T-helper 9 cell (primary cell): ENCODE data around the gene CENPE.
"Not testable (repeated sequence)": the region's sequence is repeated elsewhere in the genome, so short reads cannot be mapped to it uniquely, and the experiment has no call there.

Experiments
- DNase-seq: peaks from one replicate; pipeline ENCODE4 v3.0.0-alpha.2; 2020
- total RNA-seq, 2 donors: gene quantifications; one replicate each; lab custom pipeline; 2026; lab: John Stamatoyannopoulos, UW

The CENPE gene
- total RNA-seq = 3.4 to 4.0 reads per million in 2 donors

- peak; percentile 81 for DNase-seq
Observed at GRCh38 chr4:103198111-103198765, at the start of gene CENPE. Gene CENPE, minus strand, starts transcription at chr4:103198343. Its CDS starts 24 bp downstream, at chr4:103198319.

- DNase-seq = no peak
Observed at GRCh38 chr4:103244251-103244650, 46.1 kb upstream of the CENPE start.

- not testable (repeated sequence) for DNase-seq
Observed at GRCh38 chr4:103230938-103231337, 32.8 kb upstream of the CENPE start.

- not testable (repeated sequence) for DNase-seq
Observed at GRCh38 chr4:103223556-103223955, 25.4 kb upstream of the CENPE start.

GRCh38 chr4:103207673-103208072 is 9.5 kb upstream of the CENPE start:
- no peak for DNase-seq

GRCh38 chr4:103204111-103204510 is 6.0 kb upstream of the CENPE start:
- DNase-seq = no peak

GRCh38 chr4:103201724-103202123 is 3.6 kb upstream of the CENPE start:
- DNase-seq = no peak

- no peak for DNase-seq
Observed at GRCh38 chr4:103201253-103201652, 3.1 kb upstream of the CENPE start.

- DNase-seq = no peak
Observed at GRCh38 chr4:103199009-103199408, 866 bp upstream of the CENPE start.

- no peak for DNase-seq
Observed at GRCh38 chr4:103197765-103198110, 405 bp downstream of the CENPE start.

GRCh38 chr4:103193457-103193856 is 4.7 kb downstream of the CENPE start:
- no peak for DNase-seq

GRCh38 chr4:103171006-103171405 is 27.1 kb downstream of the CENPE start:
- DNase-seq = no peak

GRCh38 chr4:103169750-103170149 is 28.4 kb downstream of the CENPE start:
- DNase-seq = not testable (repeated sequence)

GRCh38 chr4:103168993-103169392 is 29.1 kb downstream of the CENPE start:
- DNase-seq = no peak

- no peak for DNase-seq
Observed at GRCh38 chr4:103162176-103162575, 36.0 kb downstream of the CENPE start.

GRCh38 chr4:103158760-103159159 is 39.4 kb downstream of the CENPE start:
- no peak for DNase-seq

- DNase-seq = no peak
Observed at GRCh38 chr4:103156106-103156505, 42.0 kb downstream of the CENPE start.

- no peak for DNase-seq
Observed at GRCh38 chr4:103152381-103152780, 45.8 kb downstream of the CENPE start.

- DNase-seq = no peak
Observed at GRCh38 chr4:103150677-103151076, 47.5 kb downstream of the CENPE start.

- DNase-seq = no peak
Observed at GRCh38 chr4:103144926-103145325, 53.2 kb downstream of the CENPE start.

GRCh38 chr4:103137446-103137827 is 60.7 kb downstream of the CENPE start:
- no peak for DNase-seq

GRCh38 chr4:103136671-103137445 is 61.3 kb downstream of the CENPE start:
- DNase-seq = no peak

GRCh38 chr4:103129174-103129573 is 69.0 kb downstream of the CENPE start:
- DNase-seq = no peak

- DNase-seq = no peak
Observed at GRCh38 chr4:103126126-103126525, 72.0 kb downstream of the CENPE start.
